HG03575 (cell line): ENCODE measurements around the gene CYB5RL.
"Not testable (repeated sequence)": the region's sequence is repeated elsewhere in the genome, so short reads cannot be mapped to it uniquely, and the experiment has no call there.

ENCODE experiments used
- ATAC-seq: cut with Tn5 transposase; IDR thresholded peaks from one replicate; pipeline ENCODE4 v1.9.1; 2021; ENCODE audit not compliant: unreplicated experiment, insufficient number of reproducible peaks, low FRiP score; ENCODE audit errors: extremely low read depth

The CYB5RL gene, protein sequence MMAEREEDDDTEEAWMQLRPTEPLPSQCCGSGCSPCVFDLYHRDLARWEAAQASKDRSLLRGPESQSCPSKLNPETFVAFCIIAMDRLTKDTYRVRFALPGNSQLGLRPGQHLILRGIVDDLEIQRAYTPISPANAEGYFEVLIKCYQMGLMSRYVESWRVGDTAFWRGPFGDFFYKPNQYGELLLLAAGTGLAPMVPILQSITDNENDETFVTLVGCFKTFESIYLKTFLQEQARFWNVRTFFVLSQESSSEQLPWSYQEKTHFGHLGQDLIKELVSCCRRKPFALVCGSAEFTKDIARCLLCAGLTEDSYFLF

DNA sequence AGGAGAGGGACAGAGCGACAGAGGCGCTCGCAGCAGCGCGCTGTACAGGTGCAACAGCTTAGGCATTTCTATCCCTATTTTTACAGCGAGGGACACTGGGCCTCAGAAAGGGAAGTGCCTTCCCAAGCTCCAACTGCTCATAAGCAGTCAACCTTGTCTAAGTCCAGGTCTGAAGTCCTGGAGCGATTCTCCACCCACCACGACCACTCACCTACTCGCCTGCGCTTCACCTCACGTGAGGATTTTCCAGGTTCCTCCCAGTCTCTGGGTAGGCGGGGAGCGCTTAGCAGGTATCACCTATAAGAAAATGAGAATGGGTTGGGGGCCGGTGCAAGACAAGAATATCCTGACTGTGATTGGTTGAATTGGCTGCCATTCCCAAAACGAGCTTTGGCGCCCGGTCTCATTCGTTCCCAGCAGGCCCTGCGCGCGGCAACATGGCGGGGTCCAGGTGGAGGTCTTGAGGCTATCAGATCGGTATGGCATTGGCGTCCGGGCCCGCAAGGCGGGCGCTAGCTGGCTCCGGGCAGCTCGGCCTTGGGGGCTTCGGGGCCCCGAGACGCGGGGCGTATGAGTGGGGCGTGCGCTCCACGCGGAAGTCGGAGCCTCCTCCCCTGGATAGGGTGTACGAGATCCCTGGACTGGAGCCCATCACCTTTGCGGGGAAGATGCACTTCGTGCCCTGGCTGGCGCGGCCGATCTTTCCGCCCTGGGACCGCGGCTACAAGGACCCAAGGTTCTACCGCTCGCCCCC lies at the start of gene CYB5RL, which contains the start of gene MRPL37:
CYB5RL (minus strand) TSS at position 266 of the 754 bp plus-strand sequence. CDS start 4,414 bp downstream, outside the sequence.
MRPL37 (plus strand) TSS at position 403 of the 754 bp plus-strand sequence; CDS start at position 480, 77 bp downstream.
- ATAC-seq: peak; percentile 73

DNA sequence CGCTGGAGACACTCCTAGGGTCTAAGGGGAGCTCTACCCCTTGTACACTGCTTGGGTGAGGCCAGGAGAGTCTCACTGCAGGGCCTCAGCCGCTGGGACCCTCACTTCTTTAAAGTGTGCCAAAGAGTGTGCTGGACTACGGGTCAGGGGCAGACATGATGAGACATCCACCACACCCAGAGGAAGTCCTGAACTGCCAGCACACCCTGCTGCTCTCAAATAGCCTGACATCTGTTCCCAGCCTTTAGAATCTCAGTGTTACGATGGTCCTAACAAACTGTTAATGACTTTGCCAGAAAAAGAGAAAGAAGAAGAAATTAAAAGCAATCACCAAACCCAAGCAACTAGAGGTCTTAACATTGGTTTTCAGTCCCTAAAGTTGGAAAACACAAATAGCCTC lies 49.1 kb upstream of the CYB5RL start:
- no peak for ATAC-seq

DNA sequence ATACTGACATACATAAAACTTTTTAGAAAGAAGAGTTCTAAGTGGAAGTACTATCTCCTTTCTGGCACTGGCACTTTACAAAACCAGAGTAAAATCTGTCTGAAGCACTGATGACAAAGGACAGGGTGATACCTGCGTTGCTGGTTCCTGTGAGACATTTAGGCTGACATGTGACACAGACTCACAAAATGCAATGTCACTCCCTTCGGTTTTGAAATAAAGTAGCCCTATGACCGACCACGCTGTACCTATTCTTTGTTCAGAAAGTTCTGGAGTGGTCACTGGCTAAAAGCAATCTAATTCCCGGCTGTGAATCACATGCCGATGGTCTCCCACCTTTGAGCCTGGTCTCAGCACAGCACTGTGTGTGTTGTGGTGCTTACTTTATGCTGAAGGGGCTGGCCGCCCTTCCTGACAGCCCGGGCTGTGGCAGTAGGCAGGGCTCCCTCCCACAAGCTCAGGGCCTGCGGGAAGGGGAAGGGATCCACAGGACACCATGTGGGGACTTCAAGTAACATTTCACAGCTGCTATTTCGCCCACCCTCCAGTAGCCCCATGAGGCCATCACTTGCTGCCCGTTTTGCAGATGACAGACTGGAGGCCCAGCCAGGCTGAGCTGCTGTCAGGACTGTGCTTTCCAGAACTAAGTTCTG lies 48.2 kb upstream of the CYB5RL start:
- no peak for ATAC-seq

DNA sequence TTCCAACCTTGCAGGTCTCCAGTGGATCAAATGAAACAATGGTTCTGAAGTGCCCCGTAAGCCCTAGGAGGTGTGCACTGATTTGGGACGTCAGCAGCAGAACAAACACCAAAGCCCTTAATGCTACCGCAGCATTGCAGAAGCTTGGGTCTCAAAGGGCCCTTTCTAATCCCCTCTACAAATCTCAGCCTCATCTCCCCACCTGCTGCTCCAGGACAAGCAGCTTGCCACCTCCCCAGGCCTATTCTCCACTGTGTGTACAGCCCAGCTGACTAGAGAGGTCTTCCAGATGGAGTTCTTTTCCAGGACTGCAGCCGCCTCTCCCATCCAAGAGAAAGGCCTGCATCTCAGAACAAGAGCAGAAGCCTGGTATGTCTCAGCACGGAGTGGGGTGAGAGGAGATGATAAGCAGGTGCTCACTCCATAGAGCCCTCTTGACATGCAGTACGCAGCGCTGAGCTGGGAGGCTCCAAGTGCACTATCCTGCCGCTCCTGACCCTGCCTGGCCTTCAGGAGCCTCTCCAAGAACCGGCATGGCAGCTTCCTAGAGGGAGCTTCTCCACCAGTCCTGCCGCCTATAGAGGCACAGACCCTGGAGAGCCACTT lies 46.4 kb upstream of the CYB5RL start:
- ATAC-seq: no peak

DNA sequence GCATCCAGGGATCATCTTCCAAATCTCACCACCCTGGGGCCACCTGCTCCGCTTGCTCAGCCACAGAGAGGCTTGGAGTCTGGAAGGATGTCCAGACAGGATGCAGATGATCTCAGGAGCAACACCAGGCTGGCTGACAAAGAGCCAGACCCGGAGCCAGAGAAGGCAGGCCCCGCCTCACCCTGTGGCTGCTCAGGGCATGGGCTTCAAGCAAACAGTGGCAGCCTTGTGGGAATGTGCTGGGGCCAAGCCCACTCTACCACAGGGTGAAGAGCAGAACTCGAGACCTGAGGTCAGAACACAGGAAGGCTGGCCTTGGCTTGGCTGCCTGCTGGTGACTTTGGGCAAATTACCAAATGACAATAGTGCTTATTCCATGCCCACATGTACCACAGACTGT lies 45.7 kb upstream of the CYB5RL start:
- ATAC-seq: no peak

DNA sequence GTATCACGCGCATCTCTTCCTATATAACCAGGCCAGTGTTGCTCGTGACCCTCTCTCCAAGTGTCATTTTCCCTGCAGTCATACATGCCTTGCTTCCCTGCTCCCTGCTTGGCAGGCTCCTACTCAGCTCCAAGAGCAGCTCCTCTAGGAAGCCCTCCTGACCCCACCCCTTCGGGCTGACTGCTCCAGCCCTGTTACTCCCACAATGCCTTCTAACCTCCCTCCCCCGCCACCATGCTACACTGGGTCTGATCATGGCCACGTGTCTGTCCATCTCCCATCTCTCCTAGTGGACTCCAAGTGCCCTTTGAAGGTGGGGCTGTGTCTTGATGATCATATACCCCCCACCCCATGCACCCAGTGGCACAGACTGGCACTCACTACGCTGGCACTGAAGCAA lies 44.8 kb upstream of the CYB5RL start:
- ATAC-seq: no peak

DNA sequence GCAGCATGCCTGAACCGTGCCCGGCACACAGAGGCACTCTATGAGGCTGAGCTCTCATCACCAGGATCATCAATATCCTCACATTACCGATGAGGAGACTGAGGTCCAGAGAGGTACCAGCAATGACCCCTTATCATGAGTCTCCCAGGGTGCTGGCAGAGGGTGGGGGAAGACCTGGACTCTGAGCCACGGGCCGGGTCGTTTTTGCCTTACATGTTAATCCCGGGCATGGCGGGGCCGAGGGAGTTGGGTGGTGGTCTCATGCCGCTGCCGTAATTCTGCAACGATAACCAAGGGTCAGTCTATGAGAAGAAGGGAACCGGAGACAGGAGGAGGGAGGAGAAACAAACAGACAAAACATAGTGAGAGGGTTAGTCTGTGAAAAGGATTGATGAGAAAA lies 43.2 kb upstream of the CYB5RL start:
- ATAC-seq: no peak

DNA sequence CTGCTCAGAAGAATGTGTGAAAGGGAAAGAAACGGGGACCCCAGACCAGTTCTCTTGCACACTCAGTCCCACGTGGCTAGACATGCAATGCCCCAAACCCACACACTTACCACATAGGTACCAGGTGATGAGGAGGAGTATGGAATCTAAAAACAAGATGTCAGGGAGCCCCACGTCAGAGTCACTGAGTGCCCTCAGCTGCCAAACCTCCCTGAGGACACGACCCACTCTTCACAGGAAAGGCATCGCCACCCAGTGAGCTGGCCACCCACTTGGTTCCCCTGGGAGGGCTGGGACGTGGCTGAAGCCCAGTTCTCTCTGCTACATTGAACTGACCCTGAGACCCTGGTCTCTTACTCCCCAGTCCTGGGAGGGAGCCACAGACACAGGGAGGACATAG lies 41.5 kb upstream of the CYB5RL start:
- ATAC-seq: no peak

DNA sequence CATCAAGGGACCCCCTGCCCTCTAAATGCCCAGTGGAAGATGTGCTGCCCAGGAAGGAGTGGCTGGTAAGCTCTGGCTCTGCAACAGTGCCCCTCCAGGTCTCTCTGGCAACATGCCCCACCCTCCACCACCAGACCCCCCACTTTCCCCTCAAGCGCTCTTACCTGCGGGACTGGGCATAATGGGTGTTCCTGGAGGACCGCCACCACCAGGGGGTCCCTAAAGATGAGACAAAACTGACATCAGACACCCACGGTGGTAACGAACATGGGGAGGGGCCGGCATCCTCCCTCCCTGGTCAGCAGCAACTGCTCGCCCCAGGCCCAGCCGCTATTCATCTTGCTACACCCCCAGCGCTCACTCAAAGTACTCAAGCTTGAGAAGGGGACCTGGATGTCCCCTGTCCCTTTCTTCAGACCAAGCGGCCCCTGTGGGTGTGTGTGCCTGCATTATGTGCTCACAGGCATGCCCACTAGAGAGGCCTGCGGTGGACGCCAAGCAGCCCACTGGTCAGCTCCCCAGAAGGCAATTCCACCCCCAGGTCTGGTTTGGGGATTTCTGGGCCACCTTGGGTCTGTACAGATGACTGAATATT lies 41.0 kb upstream of the CYB5RL start:
- ATAC-seq: no peak

DNA sequence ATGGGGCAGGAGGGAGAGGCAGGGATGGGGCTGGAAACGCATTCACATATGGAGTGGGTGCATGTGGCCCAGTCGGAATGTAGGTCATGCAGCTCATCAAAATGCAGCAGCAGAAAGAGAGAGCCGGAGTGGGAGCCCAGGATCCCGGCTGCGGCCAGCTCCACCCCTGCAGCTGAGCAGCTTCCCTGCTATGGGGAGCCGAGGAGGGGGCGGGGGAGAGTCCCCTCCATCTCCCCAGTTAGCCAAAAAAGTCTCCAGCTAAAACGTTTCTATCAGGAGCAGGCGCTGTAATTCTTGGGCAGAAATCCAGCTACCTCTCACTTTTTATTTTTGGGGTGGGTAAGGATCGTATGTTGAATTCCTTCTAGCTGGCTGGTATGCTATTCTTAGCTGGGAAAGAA lies 39.8 kb upstream of the CYB5RL start:
- ATAC-seq: no peak

DNA sequence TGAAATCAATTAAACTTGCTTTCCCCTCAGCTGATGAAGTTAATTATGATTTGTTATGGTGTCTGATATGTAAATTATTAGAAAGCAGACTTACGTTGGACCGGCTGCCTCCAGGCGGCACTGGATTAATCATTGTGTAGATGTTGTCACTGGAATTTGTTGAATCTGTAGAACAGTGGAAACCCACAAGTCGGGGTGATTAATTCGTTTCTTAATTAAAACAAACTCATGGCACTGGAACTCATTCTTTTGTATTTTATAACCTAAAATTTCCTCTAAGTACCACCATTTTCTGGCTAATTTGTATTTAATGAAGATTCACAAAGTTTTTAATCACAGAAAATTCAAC lies 39.2 kb upstream of the CYB5RL start:
- ATAC-seq: no peak

DNA sequence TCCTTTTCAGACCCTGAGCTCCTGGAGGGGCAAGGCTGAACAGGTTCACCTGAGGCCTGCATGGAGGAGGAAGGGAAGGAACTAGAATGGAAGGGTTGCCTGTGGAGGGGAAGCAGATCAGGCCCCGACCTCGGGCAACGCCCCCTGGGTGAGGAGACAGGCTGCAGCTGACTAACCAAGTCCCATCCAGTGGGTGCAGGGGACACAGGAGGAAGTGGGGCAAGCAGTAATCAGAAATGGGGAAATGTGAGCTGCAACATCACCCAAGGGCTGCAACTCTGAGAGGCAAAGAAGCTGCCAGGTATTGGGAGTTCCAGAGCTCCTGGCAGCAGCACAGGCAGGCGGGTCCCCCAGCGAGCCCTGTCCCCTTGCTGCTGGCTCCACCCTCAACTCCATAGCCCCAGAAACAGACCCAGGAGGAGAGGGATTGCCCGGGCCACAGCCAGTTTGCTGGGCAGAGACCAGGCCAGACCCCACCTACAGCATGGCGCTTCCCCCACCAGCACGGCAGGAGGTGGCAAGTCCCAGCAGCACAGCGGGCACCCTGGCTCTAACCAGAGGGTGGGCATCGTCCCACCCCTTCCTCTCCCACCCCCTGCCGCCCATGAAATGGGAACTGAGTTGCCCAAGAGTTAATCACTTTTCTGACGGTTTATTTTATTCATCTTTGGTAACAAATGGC lies 38.7 kb upstream of the CYB5RL start:
- no peak for ATAC-seq

DNA sequence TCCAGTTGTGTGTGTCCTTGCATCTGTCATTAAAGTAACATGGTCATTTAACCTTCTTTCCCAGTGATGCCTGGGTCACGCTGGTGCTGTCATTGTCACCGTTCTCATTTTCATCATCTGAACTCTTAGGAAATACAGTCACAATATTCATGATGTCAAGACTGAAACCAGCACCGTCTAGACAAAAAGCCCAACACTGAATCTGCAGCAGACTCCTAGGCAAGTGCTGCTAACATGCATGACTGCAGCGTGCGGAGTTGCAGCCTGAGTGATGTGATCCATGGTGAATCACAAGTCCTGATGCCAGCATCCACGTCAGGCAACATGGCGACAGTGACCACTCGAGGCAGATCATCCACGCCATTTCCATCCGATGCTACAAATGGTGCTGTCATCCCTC lies 37.8 kb upstream of the CYB5RL start:
- ATAC-seq: no peak

DNA sequence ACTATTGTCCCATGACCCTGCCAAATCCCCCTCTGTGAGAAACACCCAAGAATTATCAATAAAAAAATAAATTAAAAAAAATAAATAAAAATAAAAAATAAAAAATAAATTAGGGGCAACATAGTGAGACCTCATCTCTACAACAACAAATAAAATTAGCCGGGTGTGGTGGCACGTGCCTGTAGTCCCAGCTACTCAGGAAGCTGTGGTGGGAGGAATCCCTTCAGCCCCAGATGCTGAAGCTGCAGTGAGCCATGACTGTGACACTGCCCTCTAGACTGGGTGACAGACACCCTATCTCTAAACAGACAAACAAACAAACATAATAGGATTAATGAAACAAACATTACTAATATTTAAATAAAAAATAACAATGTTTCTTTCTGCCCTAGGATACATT lies 34.5 kb upstream of the CYB5RL start:
- ATAC-seq: no peak

DNA sequence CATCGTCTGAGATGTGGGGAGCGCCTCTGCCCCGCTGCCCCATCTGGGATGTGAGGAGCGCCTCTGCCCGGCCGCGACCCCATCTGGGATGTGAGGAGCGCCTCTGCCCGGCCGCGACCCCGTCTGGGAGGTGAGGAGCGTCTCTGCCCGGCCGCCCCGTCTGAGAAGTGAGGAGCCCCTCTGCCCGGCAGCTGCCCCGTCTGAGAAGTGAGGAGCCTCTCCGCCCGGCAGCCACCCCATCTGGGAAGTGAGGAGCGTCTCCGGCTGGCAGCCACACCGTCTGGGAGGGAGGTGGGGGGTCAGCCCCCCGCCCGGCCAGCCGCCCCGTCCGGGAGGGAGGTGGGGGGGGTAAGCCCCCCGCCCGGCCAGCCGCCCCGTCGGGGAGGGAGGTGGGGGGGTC lies 33.4 kb upstream of the CYB5RL start:
- not testable (repeated sequence) for ATAC-seq

DNA sequence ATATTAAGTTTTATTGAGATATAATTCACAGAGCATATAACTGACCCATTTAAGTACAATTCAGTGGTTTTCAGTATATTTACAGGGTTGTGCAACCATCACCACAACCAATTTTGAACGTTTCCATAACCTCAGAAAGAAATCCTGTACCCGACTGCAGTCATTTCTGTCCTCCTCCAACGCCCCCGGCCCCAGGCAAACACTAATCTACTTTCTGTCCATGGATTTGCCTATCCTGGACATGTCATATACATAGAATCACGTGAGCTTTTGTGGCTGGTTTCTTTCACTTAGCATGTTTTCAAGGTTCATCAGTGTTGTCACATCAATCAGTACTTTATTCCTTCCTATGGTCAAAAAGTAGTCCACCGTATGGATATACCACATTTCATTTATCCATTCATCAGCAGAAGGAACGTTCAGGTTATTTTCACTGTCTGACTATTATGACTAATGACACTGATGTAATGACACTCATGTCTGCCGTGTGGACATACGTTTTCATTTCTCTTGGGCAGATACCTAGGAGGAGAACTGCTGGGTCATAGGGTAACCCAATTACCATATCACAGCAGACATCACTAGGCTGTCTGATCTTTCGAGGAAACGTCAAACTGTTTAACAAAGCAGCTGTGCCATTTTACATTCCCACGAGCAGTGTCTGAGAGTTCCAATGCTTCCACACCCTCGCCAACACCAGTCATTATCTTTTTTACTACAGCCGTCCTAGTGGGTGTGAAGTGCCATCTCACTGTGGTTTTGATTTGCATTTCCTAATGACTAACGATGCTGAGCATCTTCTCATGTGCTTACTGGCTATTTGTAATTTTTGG lies 30.9 kb upstream of the CYB5RL start:
- no peak for ATAC-seq

DNA sequence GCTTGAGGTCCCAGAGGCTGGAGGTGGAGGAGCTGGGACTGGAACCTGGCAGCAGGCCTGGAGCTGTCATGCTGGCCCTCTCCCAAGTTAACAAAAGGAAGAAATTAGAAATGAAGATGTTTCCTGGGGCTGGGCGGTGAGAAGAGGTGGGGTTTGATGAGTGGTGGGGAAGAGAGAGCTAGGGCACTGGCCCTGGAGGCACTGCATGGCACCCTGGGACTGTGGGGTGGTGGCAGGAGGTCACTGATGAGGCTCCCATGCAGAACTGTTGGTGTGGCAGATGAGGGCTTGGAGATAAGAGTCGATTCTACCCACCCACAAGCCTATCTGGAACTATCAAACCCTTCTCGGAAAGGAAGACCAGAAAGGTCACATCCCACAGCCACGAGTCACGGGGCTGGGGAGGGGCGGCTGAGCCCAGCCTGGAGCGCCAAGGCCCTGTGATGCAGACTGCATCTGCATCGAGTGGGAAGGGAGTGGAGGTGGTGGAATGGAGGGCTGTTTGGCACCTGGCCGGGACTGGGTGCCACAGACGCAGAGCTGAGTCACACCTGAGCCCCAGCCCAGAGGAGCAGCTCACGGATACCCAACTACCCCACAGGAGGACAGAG lies 29.6 kb upstream of the CYB5RL start:
- ATAC-seq: no peak
